Inferior parietal cortex (tissue), 1 donor: Measurements from ENCODE around the gene VPS51.
"Not testable (repeated sequence)": the region's sequence is repeated elsewhere in the genome, so short reads cannot be mapped to it uniquely, and the experiment has no call there.

ENCODE experiments used
- DNase-seq: peaks from one replicate; pipeline ENCODE4 v3.0.0-alpha.2; 2016; ENCODE audit errors: extremely low spot score

The VPS51 gene

DNA sequence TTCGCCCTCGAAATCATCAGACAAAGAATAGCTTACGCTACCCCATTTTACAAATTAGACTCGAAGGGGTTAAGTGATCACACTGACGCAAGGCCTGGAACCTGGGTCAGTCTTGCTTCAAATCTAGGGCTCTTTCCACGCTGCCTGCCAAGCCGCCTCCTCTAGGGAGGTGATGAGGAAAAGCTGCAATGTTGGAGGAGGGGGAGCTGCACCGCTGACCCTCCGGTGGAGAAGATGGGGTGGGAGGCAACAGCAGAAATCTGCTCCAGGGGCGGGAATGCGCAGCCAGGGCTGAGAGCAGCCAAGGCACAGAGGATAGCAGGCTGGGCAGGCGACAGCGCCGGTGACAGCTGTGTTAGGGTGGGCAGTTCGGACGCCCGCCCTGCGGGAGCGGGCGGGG lies 37.7 kb downstream of the VPS51 start:
- DNase-seq: no peak

- DNase-seq: peak; percentile 93
Observed at GRCh38 chr11:65134240-65134951, 38.4 kb downstream of the VPS51 start, which contains the start of gene SYVN1. Gene SYVN1, minus strand, starts transcription at chr11:65134519. Its CDS starts 918 bp downstream, at chr11:65133601.

GRCh38 chr11:65134952-65135632 lies 39.1 kb downstream of the VPS51 start:
- peak; percentile 92 for DNase-seq

DNA sequence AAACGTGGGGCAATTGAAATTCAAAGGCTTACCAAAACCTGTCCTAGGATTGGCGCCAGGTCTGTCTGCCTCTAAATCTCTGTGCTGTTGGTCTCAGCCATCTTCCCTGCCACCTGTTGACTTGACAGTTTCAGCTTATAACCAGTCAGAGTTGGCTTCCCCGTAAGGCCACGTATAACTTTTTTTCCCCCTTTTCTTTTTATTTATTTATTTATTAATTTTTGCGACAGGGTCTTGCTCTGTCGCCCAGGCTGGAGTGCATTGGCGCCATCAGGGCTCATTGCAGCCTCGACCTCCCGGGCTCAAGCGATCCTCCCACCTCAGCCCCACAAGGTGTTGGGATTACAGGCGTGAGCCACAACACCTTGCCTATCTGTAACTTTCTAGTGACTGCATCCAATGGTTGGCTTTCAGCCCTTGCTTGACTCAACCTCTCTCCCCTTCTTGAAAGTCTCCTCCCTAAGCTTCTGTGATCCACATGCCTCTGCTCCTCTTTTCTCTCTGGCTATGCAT lies 39.7 kb downstream of the VPS51 start:
- no peak for DNase-seq

GRCh38 chr11:65136515-65137096 lies 40.6 kb downstream of the VPS51 start:
- DNase-seq: no peak

DNA sequence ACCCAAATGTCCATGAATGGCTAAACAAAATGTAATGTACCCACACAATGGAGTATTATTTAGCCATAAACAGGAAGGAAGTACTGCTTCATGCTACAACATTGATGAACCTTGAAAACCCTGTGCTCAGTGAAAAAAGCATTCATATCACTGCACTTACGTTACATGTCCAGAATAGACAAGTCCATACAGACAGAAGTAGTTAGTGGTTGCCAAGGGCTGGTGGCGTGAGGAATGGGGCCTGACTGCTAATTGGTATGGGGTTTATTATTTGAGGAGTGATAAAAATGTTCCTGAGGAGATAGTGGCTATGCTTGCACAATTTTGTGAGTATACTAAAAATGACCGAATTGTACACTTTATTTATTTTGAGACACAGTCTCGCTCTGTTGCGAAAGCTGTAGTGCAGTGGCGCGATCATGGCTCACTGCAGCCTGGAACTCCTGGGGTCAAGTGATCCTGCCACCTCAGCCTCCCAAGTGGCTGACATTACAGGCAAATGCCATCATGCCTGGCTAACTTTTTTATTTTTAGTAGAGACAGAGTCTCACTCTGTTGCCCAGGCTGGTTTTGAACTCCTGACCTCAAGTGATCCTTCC lies 46.0 kb downstream of the VPS51 start:
- DNase-seq: no peak

DNA sequence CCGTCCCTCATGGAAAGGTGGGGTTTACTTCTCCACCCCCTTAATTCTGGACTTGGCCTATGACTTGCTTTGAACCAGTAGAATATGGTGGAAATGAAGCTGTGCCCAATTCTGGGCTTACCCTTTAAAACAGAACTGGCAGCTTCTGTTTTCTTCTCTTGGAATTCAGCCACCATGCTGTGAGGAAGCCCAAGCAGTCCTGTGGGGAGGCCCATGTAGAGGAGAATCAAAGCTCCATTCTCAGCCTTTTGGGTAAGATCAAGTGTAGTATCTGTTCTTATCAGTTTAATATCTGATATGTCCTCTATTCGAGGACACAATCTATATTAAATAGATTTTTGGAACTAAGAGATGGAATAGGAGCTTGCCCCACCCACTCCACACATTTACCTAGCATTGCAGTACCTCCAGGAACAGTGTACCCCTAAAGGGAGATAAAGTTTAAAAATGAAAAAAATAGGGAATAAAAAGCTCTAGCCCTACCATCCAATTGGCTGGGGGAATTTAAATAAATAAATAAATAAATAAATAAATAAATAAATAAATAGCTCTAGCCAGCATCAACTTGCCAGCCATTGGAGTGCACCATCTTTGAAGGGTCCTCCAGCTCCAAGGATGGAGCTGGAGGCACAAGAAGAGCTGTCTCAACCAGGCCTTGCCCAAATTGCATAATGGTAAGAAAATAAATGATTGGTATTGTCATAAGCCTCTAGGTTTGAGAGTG lies 51.5 kb downstream of the VPS51 start:
- no peak for DNase-seq

DNA sequence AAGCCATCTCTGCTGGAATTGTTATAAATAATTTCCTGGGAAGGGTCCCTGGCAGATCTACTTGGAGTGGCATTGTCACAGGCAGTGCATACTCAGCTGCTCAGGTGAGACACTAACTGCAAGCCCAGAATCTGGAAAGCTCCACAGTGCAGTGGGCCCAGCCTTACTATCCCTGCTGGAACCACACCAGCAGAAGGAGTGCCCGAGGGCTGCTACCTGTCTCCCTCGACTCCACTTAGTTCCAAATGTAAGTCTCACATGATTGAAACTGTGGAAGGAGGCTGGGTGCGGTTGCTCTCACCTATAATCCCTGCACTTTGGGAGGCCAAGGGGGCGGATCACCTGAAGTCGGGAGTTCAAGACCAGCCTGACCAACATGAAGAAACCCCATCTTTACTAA lies 52.6 kb downstream of the VPS51 start:
- DNase-seq: no peak

DNA sequence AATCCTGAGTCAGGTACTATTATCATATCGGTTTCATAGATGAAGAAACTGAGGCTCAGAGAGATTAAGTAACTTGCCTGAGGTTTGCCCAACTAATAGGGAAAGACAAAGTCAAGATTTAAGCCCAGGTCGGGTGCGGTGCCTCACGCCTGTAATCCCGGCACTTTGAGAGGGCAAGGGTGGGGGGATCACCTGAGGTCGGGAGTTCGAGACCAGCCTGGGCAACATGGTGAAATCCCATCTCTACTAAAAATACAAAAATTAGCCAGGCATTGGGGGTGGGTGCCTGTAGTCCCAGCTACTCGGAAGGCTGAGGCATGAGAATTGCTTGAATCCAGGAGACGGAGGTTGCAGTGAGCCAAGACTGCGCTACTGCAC lies 54.1 kb downstream of the VPS51 start:
- not testable (repeated sequence) for DNase-seq

DNA sequence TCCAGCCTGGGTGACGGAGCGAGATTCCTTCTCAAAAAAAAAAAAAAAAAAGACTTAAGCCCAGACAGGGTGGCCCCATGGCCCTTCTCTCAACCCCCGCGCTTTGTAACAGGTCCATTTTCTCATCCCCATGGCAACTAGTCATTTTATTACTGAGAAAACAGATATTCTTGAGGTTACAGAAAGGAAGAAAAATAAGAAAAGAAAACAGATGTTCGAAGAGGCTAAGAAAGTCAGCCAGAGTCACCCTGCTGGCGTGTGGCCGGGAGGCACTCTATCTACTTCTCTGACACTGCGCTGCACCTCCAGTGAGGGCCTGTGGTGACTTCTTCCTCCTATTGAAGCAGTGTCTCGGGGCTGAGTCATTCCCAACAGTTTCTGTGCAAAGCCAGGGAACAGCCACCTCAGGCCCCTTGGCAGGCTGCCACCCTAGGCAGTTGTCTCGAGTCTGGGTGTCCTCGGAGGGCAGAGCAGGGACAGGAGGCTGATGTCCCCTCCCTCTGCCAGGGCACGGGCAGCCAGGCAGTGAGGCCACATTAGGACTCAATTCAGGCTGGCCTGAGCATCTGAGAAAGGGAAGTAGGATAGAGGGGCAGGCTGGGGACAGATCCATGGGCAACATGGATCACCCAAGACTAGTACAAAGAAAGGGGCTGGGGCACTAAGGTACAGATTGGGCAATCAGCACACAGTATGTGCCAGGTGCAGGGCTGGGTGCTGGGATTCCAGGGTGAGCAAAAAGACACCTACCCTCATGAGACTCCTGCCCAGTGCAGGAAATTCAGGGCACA lies 54.7 kb downstream of the VPS51 start:
- DNase-seq: peak; percentile 45

- DNase-seq: no peak
Observed at GRCh38 chr11:65151331-65151899, 55.4 kb downstream of the VPS51 start.

- no peak for DNase-seq
Observed at GRCh38 chr11:65152122-65152521, 56.1 kb downstream of the VPS51 start.

GRCh38 chr11:65156256-65156655 lies 60.2 kb downstream of the VPS51 start:
- no peak for DNase-seq

DNA sequence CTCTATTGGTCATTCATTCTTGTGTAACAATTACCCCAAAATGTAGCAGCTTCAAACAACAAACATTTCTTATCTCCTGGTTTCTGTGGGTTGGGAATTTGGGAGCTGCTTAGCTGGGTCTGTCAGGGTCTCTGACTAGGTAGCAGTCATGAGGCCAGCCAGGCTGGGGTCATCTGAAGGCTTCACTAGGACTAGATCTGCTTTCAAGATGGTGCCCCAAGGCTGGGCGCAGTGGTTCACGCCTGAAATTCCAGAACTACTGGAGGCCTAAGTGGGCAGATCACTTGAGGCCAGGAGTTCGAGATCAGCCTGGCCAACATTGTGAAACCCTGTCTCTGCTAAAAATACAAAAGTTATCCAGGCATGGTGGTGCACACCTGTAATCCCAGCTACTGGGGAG lies 60.9 kb downstream of the VPS51 start:
- no peak for DNase-seq

- DNase-seq: no peak
Observed at GRCh38 chr11:65157336-65157735, 61.3 kb downstream of the VPS51 start.

DNA sequence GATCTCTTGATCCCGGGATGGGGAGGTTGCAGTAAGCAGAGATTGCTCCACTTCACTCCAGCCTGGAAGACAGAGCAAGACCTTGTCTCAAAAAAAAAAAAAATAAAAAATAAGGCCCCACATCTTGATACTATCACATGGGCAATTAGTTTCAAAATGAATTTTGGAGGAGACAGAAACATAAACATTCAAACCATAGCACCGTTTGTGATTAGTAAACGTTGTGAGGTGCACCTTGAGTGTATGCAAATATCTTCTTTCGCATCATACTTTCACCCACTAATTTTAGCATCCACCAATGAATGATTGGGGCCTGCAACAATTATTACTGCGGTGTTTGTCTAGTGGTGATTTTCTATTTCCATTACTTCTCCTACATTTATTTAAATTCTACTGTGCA lies 63.0 kb downstream of the VPS51 start:
- DNase-seq: no peak

DNA sequence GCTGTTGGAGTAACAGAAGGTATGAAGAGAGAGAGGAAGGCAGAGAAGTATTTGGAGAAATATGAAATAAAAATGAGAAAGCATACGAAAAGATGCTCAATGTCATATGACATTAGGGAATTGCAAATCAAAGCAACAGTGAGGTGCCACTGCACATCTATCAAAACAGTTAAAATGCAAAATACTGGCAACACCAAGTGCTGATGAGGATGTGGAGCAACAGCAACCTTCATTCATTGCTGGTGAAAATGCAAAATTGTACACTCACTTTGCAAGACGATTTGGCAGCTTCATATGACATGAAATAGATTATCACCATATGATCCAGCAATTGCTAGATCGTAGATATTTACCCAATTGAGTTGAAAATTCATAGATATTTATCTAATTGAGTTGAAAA lies 64.6 kb downstream of the VPS51 start:
- no peak for DNase-seq
